Lower leg skin (tissue), 3 donors: ENCODE results near the gene EYA2.

ENCODE experiments used
- CTCF ChIP-seq, 3 donors: fragments of 450-650 bp; IDR thresholded peaks; one replicate each; pipeline ENCODE4 v1.5.1; 2016; ENCODE audit warnings: antibody characterized with exemption in 3 of 3, mild to moderate bottlenecking in 3 of 3, moderate library complexity in 2 of 3
- POLR2A ChIP-seq, 2 donors: fragments of 450-650 bp; IDR thresholded peaks; one replicate each; pipeline ENCODE4 v1.6.1; 2016 to 2017; ENCODE audit warnings: antibody characterized with exemption in 2 of 2, mild to moderate bottlenecking in 1 of 2, moderate library complexity in 1 of 2

DNA sequence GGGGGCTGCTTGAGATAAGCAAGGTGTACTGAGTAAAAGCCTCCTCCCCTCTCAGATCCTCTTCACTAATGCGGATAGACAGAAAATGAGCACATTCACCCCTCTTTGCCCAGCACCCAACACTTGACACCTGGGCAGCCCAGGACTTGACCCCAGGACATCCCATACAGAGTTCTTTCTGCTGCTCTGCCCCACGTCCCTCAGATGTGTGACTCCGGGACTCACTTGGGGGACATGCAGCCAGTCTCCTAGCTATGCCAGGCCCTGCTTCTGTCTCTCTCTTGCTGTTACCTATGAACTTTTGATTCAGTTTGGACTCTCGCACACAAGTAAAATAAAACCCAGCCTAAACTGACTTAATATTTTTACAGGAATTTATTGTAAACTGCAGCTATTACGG lies 159.9 kb downstream of the EYA2 start:
- TF ChIP-seq CTCF (IDR thresholded peaks at IDR 0.05): no peak
- TF ChIP-seq POLR2A (IDR thresholded peaks at IDR 0.05): no peak
